GM19351 (cell line): ENCODE data around the gene ADD3.
"Not testable (repeated sequence)": the region's sequence is repeated elsewhere in the genome, so short reads cannot be mapped to it uniquely, and the experiment has no call there.

Experiments used
- ATAC-seq: cut with Tn5 transposase; IDR thresholded peaks from one replicate; pipeline ENCODE4 v1.9.1; 2021; ENCODE audit warnings: mild to moderate bottlenecking, moderate library complexity; ENCODE audit not compliant: unreplicated experiment

The ADD3 gene

DNA sequence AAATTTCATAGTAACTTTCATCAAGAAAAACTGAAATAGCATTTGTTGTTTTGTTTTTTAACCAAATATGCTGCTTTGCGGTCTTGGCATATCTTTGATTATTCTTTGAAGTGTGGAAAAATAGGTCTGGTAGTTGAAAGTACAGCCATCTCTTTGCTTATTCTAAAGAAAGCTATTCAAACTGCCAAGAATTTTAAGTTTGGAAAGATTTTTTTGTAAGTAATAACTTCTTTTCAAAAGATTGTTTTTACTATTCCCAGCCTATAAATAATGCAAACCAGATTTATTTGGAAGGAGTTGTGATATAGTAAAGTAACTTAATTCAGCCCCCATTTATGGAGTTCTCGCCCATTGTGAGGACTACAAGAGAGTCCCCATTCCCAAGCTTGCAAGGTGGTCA is 87.0 kb downstream of the ADD3 start:
- ATAC-seq, result no peak

GRCh38 chr10:110101464-110102144 is 93.8 kb downstream of the ADD3 start:
- no peak for ATAC-seq

DNA sequence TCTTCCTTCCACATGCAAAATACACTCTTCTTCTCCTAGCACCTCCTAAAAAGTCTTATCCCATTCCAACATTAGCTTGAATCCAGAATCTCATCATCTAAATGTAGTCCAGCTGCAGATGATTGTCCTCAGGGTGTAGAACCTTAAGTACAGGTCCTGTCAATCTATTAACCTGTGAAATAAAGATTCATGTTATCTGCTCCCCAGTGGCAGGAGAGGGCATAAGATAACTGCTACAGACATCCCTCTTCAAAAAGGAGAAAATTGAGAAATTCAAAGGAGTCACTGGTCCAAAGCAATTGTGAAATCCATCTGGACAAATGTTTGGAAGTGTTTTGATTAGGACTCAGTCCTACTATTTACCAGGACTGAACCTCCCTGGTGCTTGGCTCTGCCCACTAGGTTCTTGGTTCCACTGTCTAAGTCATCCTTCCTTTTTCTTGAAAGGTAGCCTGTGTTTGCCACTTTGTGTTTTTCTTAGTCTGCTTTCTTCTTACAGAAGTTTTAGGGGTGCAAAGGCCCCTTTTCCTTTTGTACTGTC is 96.2 kb downstream of the ADD3 start:
- ATAC-seq, result no peak

DNA sequence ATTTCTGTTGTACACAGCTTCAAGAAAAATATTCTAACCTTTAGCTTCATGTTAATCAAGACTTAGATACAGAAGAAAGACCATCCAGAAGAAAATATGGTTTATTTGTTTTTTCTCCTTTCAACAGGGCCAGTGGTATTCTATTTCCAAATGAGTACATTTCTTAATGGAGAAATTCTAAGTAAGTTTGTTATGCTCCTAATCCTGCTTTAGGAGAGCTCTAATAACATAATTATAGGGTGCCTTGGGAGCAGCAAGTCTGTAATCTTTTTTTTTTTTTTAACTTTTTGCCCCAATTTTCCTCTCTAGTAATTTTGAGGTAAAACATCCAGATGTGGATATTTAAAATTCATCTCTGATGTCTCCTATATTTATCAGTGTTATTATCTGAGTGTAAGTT is 98.1 kb downstream of the ADD3 start:
- no peak for ATAC-seq

DNA sequence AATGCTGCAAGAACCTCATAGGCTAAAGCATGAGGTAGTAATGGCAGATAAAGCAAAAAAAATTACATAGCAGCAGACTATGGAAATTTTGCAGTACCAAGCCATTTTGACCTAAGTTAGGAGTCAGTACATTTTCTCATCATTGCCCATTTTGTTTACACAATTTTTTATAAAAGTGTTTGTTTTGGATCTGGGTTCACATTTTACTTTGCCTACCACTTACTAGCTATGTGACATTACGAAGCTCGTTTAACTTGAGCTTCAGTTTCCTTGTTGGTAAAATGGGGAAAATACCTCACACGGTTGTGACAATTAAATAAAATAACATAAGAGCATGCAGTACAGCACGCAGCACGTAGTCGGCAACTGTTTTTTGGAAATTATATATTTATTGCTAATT is 99.6 kb downstream of the ADD3 start:
- ATAC-seq, result no peak

DNA sequence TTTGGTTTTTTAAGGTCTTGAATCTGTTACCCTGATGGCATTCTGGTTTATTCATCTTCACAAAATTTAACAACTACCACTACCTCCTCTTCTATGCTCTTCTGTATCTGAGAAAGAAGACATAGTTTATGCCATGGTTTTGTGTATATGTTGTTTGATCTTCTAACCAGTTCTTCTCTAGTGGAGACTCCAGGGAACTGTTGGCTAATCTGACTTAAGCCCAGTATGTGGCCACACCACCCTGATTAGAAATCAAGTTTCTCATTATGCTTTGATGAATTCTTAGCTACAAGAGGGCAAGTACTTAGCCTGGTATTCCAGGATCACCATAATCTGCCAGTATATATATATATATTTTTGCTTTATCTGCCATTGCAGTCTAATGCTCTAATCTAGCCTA is 100.1 kb downstream of the ADD3 start:
- ATAC-seq, result no peak

DNA sequence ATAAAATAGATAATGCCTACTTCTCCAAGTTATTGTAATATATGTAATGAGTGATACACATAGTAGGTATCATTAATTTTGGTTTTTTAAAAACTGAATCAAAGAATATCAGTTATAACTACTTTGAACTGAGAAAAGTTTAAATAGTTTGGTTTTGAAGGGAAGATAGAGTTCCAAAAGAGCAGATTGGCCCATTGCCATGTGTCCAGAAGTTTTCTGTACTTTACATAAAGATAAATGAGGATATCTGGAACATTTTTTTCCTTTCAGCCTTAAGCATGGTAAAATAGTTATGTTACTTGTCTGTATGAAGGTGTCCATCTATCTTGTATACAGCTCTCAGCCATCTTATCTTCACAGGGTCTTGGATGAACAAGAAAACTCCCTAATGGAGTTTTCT is 101.7 kb downstream of the ADD3 start:
- ATAC-seq, result no peak

- peak; percentile 87 for ATAC-seq
Observed at GRCh38 chr10:110110338-110110737, 102.6 kb downstream of the ADD3 start.

DNA sequence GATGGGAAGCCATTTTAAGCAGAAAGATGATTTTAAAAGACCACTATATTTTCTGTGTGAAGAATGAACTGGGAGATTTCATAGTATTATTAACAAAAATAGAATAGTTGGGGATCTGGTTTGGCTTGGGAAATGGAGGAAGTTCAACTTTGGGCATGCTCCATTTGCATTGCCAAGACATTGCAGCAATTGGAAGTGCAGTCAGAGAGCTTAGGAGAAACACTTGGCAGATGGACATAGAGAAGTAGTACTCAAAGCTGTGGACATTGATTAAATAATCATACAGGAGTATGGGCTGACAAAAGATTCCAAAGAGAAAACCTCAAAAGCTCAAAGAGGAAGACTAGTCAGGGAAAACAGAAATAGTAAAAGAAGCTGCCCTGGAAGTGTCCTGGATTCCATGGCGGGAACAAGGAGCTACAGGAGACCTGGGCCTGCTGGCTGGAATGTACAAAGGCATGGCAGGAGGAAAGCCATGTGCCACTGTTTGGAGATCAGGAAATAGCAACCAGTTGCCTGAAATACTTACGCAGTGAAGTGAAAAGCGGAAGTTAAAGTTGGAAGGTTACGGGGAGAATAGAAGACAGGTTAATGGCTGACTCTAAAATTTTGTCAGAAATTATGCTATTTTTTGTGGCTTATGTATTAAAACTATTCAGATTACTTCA is 106.0 kb downstream of the ADD3 start:
- ATAC-seq, result no peak

DNA sequence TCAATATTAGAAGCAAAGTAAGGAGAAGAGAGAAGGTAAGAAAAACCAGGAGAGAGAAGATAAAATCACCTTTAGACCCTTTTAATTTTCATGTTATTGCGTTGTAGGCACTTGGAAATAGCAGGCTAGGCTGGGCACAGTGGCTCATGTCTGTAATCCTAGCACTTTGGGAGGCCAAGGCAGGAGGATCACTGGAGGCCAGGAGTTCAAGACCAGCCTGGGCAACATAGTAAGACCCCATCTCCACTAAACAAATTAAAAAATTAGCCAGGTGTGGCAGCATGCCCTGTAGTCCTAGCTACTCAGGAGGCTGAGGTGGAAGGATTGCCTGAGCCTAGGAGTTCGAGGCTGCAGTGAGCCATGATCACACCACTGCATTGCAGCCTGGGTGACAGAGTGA is 106.9 kb downstream of the ADD3 start:
- not testable (repeated sequence) for ATAC-seq

- ATAC-seq, result no peak
Observed at GRCh38 chr10:110115784-110116520, 108.2 kb downstream of the ADD3 start.

DNA sequence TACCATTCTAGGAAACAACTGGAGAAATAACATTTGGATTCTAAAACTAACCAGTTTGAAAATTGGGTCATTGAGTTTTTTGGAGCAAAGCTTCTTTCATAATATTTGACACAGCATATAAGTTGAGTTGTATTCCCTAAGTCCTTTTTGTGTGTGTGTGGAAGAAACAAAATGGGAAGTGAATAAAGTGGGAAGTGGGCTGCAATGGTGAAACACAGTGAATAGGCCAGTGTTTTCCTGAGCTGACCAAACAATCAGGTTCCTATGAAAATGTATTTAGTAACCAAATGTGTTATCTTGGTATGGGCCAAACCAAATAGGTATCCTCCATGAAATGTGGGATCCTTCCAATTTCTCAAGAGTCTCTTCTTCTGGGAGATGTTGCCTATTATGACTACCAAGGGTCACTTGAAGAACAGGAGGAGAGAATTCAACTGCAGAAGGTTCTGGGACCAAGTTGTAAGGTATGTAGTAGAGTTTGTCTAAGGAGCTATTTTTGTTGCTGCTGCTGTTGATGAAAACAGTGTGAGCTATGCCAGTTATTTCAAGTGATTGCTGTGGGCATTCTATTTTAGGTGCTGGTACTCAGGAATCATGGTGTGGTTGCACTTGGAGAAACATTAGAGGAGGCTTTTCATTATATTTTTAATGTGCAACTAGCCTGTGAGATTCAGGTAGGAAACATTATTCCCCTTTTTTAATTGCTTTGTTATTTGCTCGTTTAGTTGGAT is 111.3 kb downstream of the ADD3 start:
- ATAC-seq, result no peak

GRCh38 chr10:110123594-110123993 is 115.8 kb downstream of the ADD3 start:
- no peak for ATAC-seq

- ATAC-seq, result no peak
Observed at GRCh38 chr10:110129490-110129889, 121.7 kb downstream of the ADD3 start.

DNA sequence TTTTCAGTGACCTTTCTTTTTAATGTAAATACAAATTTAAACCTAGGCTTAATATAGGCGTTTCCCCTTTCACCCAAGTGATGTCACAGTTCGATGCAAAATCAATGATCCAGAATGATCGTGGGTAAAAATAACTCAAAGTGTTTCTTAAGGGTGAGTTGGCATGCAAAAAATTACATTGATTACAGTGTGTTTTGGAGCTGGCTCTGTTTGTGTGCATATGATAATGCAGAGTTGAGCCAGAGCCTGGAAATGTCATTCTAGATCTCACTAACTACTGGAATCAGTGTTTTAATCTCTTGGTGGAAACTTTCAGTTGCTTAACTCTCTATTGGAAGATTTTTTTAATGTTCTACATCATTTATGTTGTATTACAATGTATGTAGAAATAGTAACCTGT is 127.1 kb downstream of the ADD3 start:
- no peak for ATAC-seq

DNA sequence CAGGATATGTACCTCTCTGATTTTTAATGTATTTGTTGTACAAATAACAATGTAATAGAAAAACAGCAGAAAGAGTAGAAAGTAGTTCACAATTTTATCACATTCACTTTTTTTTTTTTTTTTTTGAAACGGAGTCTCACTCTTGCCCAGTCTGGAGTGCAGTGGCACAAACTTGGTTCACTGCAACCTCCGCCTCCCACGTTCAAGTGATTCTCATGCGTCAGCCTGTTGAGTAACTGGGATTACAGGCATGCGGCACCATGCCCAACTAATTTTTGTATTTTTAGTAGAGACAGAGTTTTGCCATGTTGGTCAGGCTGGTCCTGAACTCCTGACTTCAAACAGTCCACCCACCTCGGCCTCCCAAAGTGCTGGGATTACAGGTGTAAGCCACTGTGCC is 128.1 kb downstream of the ADD3 start:
- not testable (repeated sequence) for ATAC-seq

DNA sequence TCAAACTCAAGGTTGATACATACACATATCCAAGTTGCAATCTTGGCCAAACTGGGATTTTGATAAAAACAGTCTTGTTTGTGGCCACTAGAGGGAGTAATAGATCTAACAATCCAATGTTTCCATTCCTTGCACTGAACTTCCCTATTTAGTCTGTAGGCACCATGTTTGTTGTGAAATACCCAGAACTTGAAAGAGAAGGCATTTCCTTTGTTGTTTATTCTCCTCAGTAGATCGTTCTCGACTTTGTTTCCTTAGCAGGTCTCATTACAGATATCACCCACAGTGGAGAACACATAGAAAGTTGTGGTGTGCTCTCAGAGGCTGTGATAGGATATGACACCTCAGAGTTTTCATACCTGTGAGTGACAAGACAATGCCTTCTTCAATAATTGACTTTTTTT is 129.4 kb downstream of the ADD3 start:
- ATAC-seq, result peak; percentile 61

- peak; percentile 53 for ATAC-seq
Observed at GRCh38 chr10:110138197-110138812, 130.5 kb downstream of the ADD3 start.

DNA sequence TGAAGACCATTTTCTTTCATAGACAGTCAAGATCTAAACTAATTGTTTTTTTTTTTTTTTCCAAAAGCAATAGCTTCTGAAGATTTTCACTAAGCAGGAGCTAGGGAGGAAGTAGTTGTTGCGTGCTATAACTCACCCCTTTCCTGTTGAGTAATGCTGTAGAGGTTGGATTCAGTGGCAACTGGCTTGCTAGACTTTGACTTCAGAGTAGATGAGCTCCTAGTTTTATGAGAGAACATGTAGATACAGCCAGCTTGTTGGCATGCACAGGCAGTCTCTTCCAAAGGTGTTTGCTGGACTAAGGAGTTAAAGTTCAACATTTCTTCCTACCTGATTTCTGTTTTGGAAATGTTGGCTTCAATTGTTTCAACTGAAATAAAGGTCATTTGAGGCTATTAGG is 133.4 kb downstream of the ADD3 start:
- no peak for ATAC-seq

- ATAC-seq, result no peak
Observed at GRCh38 chr10:110141871-110142635, 134.3 kb downstream of the ADD3 start.
